HG02970 (cell line): ENCODE data around the gene AUTS2.

Experiments
- ATAC-seq: cut with Tn5 transposase; IDR thresholded peaks from one replicate; pipeline ENCODE4 v1.9.1; 2021; ENCODE audit warnings: mild to moderate bottlenecking, moderate library complexity, moderate number of reproducible peaks; ENCODE audit not compliant: unreplicated experiment, low FRiP score

Gene AUTS2

DNA sequence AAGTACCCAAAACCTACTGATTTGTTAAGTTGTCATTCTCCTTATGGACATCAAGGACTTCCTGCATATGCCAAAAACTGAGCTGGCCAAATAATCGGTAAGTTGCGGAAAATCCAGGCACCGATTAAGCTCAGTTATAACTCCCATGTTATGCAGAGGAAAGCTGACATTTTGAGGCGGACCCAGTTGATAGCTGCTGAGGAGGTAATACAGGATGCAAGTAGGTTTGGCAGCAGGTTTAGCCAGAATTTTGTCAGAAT lies 808.6 kb downstream of the AUTS2 start:
- no peak for ATAC-seq

DNA sequence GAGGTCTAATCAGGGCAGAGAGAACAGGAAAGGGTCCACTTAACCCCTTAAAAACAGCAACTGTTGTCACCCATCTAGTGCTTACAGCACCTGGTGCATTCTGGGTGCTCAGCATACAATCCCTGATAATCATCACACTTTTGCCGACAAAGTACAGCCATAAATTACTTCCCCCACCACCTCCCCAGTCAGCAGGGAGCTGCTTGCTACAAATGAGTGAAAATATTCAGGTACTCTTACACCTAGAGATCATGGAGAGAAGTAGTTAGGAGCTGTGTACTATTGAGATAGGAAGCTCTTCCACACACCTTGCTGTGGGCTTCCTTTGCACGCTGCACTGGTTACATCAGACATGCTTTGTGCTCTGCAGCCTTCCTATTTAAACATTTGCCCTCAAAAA lies 810.2 kb downstream of the AUTS2 start:
- ATAC-seq = no peak

DNA sequence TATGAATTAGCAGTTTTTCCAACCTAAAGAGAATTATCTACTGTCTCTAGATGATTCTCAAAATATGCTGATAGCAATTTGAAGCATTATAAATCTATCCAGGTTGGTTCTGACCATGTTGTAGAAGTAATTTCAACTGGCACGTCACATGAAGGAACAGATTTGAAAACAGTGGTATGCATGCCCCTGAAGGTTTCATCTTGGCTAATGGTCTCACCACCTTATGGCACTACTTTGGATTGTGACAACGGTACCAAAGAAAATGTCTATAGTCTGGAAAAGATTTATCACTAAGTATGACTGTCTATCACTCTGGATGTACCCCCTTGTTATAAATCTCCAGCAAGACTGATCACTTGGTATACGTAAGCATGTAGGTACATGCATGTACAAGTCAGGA lies 810.6 kb downstream of the AUTS2 start:
- ATAC-seq = no peak

DNA sequence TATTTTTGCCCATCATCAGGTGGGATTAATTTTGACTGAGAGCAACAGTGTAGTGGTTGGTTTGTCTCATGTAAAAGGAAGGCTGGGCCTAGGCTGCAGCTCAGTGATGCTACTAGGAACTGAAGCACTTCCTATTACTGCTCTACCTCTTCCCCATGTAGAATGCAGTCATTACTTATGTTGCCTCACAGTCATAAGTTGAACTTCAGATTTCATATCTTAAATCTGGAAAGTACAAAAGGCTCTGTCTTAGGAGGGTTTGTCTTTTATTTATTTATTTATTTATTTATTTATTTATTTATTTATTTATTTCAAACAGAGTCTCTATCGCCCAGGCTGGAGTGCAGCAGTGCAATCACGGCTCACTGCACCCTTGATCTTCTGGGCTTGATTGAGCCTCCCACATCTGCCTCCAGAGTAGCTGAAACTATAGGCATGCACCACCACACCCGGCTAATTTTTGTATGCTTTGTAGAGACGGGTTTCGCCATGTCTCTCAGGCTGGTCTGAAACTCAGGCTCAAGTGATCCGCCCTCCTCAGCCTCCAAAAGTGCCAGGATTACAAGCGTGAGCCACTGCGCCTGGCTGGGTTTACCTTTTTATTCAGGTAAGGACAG lies 812.0 kb downstream of the AUTS2 start:
- ATAC-seq = no peak

DNA sequence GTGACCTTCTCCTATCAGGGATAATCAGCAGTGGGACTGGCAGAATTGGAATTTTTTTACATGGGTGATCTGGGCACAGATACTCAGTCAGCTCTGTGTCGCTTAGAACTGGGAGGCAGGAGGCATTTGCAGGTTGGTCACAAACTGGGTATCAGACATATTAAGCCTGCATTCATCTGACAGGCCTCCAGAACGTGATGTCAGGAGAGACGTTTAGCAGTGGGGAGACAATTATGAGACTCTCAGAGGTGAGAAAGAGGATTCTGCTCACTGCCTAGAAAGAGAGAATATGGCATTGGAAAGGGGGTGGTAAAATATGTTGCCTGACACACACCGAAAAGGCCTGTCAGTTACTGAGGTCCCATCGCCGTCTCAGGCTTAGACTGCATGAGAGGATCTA lies 816.1 kb downstream of the AUTS2 start:
- ATAC-seq = no peak

DNA sequence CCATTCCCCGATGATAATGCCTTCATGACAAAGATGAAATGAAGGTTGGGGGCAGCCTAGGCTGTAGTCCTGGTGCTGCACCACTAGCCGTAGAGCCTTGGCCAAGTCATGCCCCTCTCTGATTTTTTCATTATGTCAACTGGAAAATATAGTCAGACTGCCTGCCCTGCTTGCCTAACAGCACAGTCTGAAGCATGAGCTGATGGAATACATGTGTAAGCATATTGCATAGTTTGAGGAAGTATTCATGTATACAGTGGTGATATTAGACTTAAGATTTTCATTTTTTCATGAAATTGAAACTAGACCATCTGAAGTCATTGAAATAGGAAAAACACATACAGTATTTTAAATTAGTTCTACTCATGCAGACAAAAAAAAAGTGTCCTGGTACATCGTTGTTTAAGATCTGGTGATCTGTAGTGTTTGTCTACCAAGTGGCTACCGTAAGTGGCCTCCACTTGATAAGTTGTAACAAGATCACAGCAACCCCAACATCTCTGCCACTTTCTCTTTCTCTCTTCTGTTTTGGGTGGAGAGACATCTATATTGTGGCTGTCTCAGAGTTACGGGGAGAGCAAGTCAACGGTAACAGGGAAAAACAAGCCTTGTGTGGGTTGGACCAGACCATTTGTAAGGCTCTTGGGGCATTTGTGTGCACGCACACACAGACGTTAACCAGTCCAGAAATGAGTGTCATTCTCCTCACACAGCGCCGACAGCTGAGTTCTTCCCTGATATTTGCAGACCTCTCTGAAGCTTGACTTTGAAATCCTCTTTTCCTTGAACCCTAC lies 817.1 kb downstream of the AUTS2 start:
- ATAC-seq = no peak

DNA sequence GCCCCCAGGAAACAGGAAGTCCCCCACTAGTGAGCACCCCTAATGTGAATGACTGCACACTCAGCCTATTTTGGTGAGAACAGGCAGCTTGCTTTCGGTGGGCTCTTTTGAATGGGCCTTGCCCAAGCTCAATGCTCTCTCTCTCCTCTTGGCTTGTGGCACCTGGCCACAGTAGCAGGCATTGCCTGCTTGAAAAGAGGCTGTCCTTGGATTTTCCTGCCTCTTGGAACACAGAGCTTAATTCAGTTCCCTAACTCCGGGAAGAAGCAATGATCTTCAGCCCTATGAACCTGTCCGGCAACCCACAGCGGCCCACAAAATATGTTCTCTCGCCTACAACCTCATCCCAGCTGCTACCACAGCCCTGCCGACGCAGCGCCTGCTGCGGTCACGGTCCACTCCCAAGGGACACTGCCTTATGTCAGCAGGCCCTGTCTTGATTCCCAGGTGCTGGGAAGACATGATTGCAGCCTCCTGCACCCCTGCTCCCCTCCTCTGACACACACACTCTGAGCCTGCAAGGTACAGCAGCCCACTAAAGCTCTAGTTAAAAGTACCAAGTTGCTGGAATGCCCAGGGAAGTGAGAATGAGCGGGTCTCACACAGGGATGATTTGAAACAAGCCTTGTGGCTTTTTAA lies 818.2 kb downstream of the AUTS2 start:
- no peak for ATAC-seq

DNA sequence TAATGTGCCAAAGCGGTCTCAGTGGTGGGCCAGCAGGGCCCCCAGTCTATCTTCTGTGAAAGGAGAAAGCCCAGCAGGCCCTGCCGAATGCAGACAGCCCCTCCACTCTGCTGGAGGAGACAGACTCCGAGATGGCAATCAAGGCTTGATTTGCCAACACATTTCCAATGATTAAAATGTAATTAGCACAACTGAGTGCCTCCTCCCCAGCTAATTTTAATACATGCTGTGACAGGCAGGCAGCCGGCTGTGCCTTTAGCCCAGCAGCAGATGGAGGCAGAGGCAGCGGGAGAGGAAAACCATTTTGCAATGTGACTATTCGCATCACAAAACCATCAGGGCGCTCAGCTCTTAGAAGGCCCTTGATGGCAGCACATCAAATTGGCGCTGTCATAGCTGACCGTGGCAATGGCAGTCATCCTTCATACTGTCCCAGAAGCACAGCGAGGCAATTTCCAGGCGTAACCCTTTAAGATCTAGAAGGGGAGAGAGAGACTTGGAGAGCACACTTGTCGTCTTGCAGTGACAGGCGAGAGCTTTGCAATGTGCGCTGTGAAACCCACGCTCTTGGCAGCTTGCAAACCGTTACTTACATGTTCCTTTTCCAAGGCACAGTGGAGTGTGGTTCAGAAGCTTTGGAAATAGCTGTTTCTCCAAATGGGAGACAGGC lies 818.8 kb downstream of the AUTS2 start:
- no peak for ATAC-seq

DNA sequence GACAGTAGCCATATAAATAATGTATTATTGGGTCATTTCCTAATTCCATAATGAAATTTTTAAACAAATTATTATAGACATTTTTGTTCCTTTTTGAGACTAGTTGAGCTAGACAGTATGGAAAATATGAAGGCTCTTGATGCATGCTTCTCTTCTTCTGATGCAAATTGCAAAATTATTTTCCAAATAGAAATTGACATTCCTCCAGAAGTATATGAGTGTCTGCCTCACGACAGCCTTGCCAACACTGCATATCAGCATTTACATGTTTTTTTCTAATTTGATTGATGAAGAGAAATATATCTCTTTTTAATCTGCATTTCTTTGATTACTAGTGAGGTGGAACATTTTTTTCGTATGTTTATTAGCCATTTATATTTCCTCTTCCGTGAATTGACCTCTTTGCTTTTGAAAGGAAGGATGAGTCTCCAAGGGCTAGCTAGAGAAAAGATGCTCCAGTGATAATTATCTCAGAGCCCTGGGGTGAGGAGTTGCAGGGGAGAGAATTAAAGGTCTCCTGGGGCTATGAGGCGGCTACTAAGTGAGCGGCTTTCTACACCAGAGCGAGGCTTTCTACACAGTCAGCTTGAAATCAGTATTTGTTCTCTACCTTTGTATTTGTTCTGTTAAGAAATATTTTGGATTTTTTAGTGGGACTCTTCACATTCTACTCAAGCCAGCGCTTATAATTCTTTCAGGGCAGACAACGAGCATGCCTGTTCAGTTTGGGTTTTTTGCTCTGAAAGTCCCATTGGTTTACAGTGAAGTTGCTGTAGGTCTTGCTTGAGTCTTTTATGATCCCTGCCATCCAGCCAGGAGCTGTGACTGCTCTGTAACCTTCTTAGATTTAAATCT lies 821.5 kb downstream of the AUTS2 start:
- no peak for ATAC-seq

DNA sequence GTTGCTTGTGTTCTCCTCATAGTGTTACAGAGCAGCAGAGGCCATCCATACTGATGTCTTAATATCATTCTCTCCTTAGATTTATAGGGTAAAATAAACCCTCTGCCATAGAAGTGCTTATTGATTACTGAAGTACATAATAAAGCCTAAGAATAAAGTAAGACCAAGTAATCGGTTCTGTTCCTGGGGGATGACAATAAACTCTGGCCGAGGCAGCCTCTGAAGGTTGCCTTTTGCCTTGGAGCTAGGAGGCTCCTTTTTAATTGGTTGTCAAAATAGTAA lies 822.0 kb downstream of the AUTS2 start:
- no peak for ATAC-seq

DNA sequence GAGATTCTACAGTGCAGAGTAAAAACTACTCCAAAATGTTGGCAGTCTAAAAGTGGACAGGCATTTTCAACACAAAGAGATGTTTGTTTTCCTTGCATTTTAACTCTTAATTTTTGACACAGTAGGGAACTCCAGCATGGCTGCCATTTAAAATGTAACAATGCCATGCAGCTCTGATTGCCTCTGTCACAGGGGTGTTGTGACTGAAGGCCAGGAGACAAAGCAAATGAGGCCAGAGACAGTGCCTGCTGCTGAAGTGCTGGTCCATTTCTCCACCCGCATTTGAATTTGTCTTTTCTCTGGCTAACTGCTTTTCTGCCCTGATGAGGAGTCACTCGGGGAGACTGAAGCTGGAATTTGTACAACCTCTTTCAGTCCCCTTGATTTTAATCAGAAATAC lies 823.0 kb downstream of the AUTS2 start:
- ATAC-seq = no peak

DNA sequence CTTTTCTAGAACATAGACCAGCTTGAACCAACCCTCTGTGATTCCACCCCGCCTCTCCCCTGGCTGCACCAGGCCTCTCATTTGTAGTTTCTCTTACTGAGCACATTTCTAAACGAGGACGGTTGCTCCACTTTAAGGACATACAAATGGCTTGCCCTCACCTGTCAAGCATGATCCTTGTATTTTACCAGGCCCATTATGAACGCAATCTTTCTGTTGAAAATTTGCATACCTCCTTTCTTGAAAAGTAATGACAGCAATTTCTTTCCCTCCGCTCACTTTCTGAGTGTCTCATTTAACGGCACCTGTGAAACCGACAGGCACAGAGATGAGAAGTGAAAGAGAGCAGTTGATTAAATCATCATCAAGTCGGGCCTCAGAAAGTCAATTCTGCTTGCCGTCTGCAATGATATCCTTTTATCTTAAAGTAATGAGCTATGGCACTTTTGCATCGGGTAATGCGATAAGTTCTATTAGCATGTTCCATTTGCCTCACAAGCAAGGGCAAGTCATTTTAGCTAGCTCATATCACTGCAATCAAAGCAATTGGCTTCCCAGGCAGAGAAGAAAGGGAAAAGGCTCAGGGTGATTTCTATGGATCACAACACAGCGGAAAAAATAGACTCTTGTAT lies 828.1 kb downstream of the AUTS2 start:
- ATAC-seq = no peak

DNA sequence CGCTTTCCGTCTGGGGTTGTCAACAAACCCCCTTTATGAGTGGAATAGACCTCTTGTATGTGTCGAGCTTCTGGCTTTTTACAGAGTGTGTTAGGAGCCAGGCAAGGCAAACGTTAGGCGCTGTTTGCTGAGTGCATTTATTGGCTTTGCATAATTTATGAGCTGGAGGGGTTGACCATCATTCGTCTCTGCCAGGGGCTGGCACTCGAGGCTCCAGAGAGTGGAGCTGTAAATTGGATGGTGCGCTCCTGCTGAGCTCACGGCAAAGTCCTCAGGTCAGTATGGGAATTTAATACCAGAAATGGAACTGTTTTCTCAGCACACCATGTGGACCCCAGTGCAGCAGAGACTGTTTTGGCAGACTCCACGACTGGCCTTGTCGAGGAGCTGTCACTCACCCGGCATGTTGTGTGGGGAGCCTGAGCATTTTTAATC lies 834.3 kb downstream of the AUTS2 start:
- ATAC-seq = no peak

DNA sequence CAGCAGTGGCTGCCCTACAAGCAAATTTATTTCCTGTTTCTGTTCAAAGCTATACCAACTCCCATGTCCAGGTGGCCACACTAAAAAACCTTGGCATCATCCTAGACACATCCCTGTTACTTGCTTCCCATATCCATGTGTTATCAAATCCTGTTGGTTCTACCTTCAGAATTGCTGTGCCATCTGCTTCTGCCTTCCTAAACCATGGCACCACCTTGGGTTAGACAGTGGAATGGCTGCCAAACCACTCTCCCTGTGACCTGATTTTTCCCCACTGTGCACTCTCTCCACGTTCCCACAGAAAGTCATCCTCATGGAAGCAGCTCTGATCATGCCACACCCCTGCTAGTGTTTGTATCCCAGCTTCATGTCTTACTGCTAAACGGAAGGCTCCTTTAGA lies 836.1 kb downstream of the AUTS2 start:
- no peak for ATAC-seq

DNA sequence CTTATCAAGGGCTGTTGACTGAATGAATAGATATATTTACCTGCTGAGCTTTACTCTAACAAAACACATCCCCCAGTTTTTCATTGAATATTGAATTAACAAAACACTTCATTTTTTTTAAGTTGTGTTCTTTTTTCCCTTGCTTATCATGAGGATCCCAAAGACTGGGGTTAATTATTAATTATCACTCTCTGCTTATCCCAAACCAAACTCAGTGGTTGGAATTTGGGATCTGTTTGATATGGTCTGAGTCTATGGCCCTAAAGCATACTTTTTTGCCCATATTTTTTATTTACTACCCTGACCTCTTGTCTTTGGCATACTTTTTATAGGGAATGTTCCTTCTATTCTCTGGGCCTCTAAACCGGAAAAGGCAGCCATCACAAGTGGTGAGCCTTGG lies 836.5 kb downstream of the AUTS2 start:
- no peak for ATAC-seq

DNA sequence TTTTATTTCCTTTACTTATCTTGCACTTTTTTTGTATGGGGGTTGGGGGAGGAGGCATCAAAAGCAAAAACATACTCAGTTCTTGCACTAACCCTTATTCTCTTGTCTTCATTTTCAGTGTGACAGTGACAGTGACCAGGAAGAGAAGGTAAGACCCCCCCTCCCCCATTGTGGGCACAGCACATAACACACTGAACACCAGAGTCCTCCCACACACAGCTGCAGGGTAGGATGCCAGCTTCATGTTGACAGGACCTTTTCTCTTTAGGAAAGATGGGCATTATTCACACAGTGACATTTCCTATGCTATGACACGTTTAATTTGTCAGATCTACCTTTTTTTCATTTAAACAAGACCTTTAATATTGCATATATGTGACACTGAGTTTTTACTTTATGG lies 837.4 kb downstream of the AUTS2 start:
- ATAC-seq = no peak

DNA sequence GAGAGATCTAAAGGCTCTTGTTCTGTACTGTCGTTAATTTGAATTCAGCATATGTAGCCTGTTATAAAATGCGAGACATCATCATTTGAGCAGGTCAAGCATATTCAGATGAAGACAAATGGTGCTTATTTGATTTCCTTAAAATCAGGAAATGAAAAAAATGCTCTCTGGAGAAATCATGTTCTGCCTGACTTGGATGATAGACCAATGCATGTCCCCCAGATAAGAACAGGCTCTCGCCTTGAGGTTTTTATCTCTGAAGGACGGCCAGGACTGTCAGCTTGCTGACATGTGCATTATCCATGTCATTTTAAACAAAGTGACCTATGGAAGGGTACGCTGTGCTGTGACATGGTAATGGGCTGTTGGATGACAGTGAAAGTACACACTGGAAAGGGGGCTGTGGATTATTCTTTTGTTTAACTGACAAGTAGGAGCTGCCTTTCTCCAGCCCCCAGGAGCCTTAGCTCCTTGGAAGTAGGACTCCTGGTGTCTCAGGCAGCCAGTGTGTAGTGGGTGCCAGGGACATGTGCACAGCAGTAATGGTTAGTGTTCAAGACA lies 838.6 kb downstream of the AUTS2 start:
- no peak for ATAC-seq

DNA sequence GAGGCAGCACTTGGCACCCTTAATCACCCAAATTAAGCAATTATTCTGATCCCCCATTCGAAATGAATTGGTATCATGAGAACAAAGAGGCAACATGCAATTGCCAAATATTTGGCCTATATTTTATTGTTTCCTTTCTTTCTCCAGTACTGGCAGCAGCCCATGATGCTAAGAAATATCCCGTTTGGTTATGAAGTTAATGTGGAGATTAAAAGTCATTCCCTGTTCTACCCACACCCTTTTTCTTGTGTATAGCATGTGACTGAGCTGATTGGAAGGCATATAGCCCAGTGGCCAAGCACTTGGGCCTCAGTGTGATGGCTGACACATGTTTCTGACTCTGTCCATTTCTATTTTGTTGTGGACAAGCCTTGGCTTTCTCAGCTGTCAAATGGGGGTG lies 841.4 kb downstream of the AUTS2 start:
- no peak for ATAC-seq

DNA sequence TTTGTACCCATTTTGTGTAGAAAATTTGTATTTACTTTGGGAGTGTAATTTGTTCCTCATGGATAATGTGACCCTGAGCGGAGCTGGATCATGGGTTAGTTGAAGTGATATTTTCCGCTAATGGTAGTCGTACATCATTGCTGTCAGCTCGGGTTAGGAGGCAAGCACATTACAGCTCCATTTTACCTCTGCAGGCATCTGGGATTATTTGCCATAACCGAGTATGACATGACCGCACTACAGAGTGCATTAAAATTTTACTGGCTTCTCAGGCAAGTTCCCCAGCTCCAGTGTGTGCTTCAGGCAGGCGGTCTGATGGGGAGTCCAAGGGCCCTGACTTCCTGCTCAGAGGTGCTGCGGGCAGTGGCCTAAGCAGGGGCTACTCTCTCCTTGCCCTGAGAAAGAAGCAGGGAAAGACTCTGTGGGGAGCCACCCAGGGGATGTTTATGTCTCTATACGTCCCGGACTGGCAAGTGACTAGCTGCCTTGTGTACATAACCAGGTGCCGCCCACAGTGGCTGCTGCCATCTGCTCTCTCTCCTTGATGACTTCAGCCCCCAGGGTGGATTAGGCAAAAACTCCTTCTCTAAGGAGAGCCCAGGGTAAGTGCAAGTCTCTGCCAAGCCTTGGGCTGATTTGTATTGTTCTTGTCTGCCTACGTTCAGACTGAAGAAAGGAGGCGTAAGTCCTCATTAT lies 848.3 kb downstream of the AUTS2 start:
- no peak for ATAC-seq
